ENCODE measurements around the gene CINP.

CINP gene

DNA sequence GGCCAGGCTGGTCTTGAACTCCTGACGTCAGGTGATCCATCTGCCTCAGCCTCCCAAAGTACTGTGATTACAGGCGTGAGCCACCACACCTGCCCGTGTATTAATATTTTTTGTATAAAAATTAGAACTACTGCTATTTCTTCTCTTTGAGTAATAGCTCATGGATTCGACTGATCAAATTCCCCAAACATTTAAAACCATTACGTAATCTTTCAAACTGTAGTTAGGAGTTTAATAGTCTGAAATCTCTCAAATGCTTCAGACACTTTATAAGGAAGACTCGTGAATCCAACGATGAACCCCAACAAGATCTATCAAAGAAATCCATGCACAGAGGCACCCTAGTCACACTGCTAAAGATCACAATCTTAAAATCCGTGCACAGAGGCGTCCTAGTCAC, 16.1 kb upstream of the CINP start:
- no peak for DNase-seq
- H3K9me3 Mint-ChIP-seq: no peaks in the 10 kb centered on the region
- H3K4me1 Mint-ChIP-seq: no peaks in the 10 kb centered on the region
- H3K4me3 Mint-ChIP-seq: no peak overlapping the region
- no peaks in the 10 kb centered on the region for H3K27me3 Mint-ChIP-seq (ENCODE audit: low read depth, poor library complexity)
- H3K36me3 Mint-ChIP-seq (ENCODE audit: low read depth): peaks cover 33% of the 10 kb centered on the region
- TF ChIP-seq, protein P1, sequence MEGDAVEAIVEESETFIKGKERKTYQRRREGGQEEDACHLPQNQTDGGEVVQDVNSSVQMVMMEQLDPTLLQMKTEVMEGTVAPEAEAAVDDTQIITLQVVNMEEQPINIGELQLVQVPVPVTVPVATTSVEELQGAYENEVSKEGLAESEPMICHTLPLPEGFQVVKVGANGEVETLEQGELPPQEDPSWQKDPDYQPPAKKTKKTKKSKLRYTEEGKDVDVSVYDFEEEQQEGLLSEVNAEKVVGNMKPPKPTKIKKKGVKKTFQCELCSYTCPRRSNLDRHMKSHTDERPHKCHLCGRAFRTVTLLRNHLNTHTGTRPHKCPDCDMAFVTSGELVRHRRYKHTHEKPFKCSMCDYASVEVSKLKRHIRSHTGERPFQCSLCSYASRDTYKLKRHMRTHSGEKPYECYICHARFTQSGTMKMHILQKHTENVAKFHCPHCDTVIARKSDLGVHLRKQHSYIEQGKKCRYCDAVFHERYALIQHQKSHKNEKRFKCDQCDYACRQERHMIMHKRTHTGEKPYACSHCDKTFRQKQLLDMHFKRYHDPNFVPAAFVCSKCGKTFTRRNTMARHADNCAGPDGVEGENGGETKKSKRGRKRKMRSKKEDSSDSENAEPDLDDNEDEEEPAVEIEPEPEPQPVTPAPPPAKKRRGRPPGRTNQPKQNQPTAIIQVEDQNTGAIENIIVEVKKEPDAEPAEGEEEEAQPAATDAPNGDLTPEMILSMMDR (IDR thresholded peaks at IDR 0.05): no peak
- no peak overlapping the region for H3K27ac Mint-ChIP-seq

DNA sequence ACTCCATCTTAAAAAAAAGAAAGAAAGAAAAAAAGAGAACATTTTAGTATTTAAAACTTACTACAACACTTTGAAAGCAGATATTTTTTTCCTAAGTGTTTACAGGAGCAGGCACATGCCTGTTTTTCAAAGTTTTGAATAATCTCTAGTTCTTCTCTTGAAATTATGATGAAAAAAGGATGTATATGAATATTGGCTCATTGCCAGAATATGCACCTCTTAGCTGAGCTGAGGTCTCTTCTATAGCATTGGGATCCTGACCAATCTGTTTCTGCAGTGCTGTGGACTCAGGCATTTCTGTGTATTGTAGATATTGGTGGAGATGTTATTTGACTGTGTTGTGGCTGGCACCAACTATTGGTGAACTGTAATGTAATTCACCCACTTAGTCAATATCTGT, 15.0 kb upstream of the CINP start:
- TF ChIP-seq, protein P1 (IDR thresholded peaks at IDR 0.05): no peak
- H3K36me3 Mint-ChIP-seq (ENCODE audit: low read depth): peaks cover 28% of the 10 kb centered on the region
- H3K27me3 Mint-ChIP-seq (ENCODE audit: low read depth, poor library complexity): no peaks in the 10 kb centered on the region
- H3K9me3 Mint-ChIP-seq: no peaks in the 10 kb centered on the region
- H3K27ac Mint-ChIP-seq: no peak overlapping the region
- no peak overlapping the region for H3K4me3 Mint-ChIP-seq
- no peaks in the 10 kb centered on the region for H3K4me1 Mint-ChIP-seq
- no peak for DNase-seq

DNA sequence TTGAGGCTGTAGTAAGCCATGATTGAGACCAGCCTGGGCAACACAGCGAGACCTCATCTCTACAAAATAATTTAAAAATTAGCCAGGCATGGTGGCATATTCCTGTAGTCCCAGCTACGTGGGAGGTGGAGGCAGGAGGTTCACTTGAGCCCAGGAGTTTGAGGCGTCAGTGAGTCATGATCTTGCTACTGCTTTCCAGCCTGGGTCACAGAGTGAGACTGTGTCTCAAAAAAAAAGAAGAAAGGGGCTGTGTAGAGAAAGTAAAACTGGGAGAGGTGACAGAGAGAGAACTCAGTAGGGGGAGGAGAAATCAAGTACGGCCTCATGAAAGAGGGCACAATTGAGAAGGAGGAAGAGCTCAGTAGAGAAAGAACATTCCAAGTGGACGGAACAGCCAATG, 12.4 kb upstream of the CINP start:
- H3K27ac Mint-ChIP-seq: no peak overlapping the region
- no peaks in the 10 kb centered on the region for H3K9me3 Mint-ChIP-seq

DNA sequence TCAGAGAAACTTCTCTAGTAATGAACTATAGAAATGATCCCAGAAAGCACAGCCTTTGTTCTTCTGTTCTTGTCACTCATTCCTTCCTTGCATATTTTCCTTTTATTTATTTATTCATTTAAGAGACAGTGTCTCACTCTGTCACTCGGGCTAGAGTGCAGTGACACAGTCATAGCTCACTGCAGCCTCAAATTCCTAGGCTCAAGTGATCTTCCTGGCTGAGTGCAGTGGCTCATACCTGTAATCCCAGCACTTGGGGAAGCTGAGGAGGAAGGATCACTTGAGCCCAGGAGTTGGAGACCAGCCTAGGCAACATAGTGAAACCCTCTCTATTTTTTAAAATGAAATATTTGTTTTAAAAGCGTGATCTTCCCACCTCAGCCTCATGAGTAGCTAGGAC, 11.6 kb upstream of the CINP start:
- Mint-ChIP-seq H3K9me3 (no peaks in the 10 kb centered on the region), H3K4me3 (no peak overlapping the region), H3K4me1 (peaks cover 6% of the 10 kb centered on the region), H3K27ac (no peak overlapping the region), H3K36me3 (ENCODE audit: low read depth) (peaks cover 10% of the 10 kb centered on the region), H3K27me3 (ENCODE audit: low read depth, poor library complexity) (no peaks in the 10 kb centered on the region)
- TF ChIP-seq, protein P1 (IDR thresholded peaks at IDR 0.05): no peak
- no peak for DNase-seq

More for the DNA sequence above, 12.4 kb upstream of the CINP start:
- Mint-ChIP-seq H3K36me3 (ENCODE audit: low read depth) (peaks cover 18% of the 10 kb centered on the region), H3K4me3 (no peak overlapping the region), H3K27me3 (ENCODE audit: low read depth, poor library complexity) (no peaks in the 10 kb centered on the region), H3K4me1 (peaks cover 5% of the 10 kb centered on the region)
- no peak for DNase-seq
- TF ChIP-seq, protein P1 (IDR thresholded peaks at IDR 0.05): no peak

DNA sequence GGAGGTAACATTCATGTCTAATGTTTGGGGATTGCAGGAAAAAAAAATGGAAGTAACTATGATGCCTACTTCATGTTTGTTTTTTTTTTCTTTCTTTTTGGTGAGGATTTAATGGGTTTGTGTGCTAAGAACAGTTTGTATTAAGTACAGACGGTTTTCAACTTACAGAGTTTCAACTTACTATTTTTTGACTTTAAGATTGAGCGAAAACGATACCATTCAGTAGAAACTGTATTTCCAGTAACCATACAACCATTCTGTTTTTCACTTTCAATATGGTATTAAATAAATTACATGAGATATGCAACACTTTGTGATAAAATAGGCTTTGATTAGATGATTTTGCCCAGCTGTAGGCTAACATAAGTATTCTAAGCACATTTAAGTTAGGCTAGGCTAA, 10.4 kb upstream of the CINP start:
- Mint-ChIP-seq H3K4me1 (peaks cover 10% of the 10 kb centered on the region), H3K4me3 (no peak overlapping the region), H3K36me3 (ENCODE audit: low read depth) (peaks cover 5% of the 10 kb centered on the region), H3K9me3 (no peaks in the 10 kb centered on the region), H3K27ac (no peak overlapping the region), H3K27me3 (ENCODE audit: low read depth, poor library complexity) (no peaks in the 10 kb centered on the region)
- DNase-seq: no peak
- TF ChIP-seq, protein P1 (IDR thresholded peaks at IDR 0.05): no peak

DNA sequence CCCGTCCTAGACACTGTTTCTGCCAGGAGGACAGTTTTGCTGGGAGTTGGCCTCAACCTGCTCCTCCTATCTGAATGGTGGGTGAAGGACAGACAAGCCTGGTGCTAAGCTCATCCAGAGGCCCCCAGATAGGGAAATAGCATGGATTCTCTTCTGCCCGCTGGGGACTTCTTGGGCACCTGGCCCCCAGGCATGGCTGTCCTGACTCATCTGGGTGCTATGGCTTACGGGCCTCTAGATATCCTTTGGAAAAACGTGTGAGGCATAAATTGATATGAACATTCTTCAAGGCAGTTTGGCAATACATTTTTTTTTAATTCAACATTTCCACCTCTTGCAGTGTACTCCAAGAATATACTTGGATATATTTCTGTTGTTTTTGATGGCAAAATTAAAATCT, 8.7 kb upstream of the CINP start:
- H3K4me3 Mint-ChIP-seq: no peak overlapping the region
- H3K36me3 Mint-ChIP-seq (ENCODE audit: low read depth): no peaks in the 10 kb centered on the region
- no peaks in the 10 kb centered on the region for H3K27me3 Mint-ChIP-seq (ENCODE audit: low read depth, poor library complexity)
- DNase-seq: no peak
- no peak overlapping the region for H3K27ac Mint-ChIP-seq
- no peaks in the 10 kb centered on the region for H3K9me3 Mint-ChIP-seq
- TF ChIP-seq, protein P1 (IDR thresholded peaks at IDR 0.05): no peak
- H3K4me1 Mint-ChIP-seq: peaks cover 10% of the 10 kb centered on the region
